Glutamatergic neuron (in vitro differentiated cells): ENCODE data around the gene AGAP1. TPM values are rescaled to one million over a fixed set of nuclear protein-coding genes. Genes with fewer than 3 reads are reported as not detected.

ENCODE experiments used
- DNase-seq: peaks from one replicate; pipeline ENCODE4 v3.0.0; 2022
- H3K27ac Mint-ChIP-seq: one replicate; pipeline ENCODE4 v1.8.0; 2020; ENCODE audit warnings: mild to moderate bottlenecking, mixed read lengths, inconsistent platforms; ENCODE audit not compliant: unreplicated experiment
- H3K27me3 Mint-ChIP-seq: one replicate; pipeline ENCODE4 v1.8.0; 2020; ENCODE audit warnings: mild to moderate bottlenecking, moderate library complexity, mixed read lengths, inconsistent platforms; ENCODE audit not compliant: unreplicated experiment
- H3K36me3 Mint-ChIP-seq: one replicate; pipeline ENCODE4 v1.8.0; 2020; ENCODE audit warnings: mild to moderate bottlenecking, mixed read lengths, inconsistent platforms; ENCODE audit not compliant: unreplicated experiment
- H3K4me1 Mint-ChIP-seq: one replicate; pipeline ENCODE4 v1.8.0; 2020; ENCODE audit warnings: mild to moderate bottlenecking, low read depth, mixed read lengths, inconsistent platforms; ENCODE audit not compliant: unreplicated experiment
- H3K4me3 Mint-ChIP-seq: one replicate; pipeline ENCODE4 v1.8.0; 2020; ENCODE audit warnings: mild to moderate bottlenecking, mixed read lengths, inconsistent platforms; ENCODE audit not compliant: unreplicated experiment
- H3K9me3 Mint-ChIP-seq: one replicate; pipeline ENCODE4 v1.8.0; 2020; ENCODE audit warnings: mild to moderate bottlenecking, moderate library complexity, mixed read lengths, inconsistent platforms; ENCODE audit not compliant: unreplicated experiment
- total RNA-seq: library from RNA; stranded (reverse); fragmentation: NEBNext Ultra II Directional; extraction: Animal tissue kit (Norgen Biotek cat#: 25700); gene quantifications from one replicate; pipeline ENCODE4 v1.2.1, GENCODE V29; 2021; ENCODE audit not compliant: unreplicated experiment
- TF ChIP-seq, protein P1 (sequence below): fragments of 200-600 bp; sonication (generic); IDR thresholded peaks from one replicate; pipeline ENCODE4 v1.5.0; 2021; ENCODE audit not compliant: partially characterized antibody, unreplicated experiment

The AGAP1 gene
- total RNA-seq, 1 donor from 2014 or later: 153 TPM

DNA sequence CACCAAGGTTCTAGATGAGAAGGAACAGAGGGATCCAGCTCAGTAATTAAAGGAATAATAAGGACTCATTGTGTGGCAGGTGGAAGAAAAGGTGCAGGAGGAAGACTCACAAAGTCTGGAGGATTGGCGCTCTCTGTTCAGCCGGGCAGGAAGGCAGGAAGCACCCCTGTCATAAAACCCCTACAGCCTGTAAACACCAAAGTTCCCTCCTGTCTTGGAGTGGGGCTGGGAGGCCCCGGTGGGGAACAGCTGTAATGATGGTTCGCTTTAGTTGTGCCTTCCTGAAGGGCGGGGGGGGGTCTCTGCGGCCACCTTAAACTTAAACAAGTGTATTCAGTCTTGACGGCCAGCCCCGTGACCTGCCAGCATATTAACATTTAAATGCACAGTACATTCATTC lies 590.1 kb downstream of the AGAP1 start:
- TF ChIP-seq, protein P1, sequence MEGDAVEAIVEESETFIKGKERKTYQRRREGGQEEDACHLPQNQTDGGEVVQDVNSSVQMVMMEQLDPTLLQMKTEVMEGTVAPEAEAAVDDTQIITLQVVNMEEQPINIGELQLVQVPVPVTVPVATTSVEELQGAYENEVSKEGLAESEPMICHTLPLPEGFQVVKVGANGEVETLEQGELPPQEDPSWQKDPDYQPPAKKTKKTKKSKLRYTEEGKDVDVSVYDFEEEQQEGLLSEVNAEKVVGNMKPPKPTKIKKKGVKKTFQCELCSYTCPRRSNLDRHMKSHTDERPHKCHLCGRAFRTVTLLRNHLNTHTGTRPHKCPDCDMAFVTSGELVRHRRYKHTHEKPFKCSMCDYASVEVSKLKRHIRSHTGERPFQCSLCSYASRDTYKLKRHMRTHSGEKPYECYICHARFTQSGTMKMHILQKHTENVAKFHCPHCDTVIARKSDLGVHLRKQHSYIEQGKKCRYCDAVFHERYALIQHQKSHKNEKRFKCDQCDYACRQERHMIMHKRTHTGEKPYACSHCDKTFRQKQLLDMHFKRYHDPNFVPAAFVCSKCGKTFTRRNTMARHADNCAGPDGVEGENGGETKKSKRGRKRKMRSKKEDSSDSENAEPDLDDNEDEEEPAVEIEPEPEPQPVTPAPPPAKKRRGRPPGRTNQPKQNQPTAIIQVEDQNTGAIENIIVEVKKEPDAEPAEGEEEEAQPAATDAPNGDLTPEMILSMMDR: no peak
- Mint-ChIP-seq H3K4me3 (no peak overlapping the region), H3K36me3 (no peaks in the 10 kb centered on the region), H3K9me3 (peaks cover 8% of the 10 kb centered on the region), H3K4me1 (peaks cover 23% of the 10 kb centered on the region), H3K27ac (no peak overlapping the region), H3K27me3 (peaks cover 2% of the 10 kb centered on the region)
- no peak for DNase-seq

DNA sequence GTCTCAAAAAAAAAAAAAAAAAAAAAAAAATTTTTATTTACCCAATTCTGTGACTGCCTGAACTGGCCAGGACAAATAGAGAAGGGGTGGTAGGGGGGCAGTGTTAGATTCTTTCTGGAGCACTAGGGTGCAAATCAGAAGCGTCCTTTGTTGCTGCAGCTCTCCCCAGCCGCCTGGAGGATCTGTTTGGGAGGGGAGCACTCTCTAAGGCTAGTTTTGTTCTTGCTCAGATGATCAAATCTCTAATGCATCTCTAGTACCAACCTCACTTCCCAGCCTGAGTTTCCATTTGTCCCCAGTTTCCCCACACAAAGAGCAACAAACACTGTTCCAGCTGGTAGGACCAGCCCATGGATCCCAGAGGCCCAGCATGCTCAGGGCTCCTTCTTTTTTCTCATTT lies 591.4 kb downstream of the AGAP1 start:
- Mint-ChIP-seq H3K9me3 (peaks cover 3% of the 10 kb centered on the region), H3K36me3 (no peaks in the 10 kb centered on the region), H3K27ac (no peak overlapping the region), H3K4me3 (no peak overlapping the region), H3K4me1 (peaks cover 23% of the 10 kb centered on the region), H3K27me3 (peaks cover 2% of the 10 kb centered on the region)
- TF ChIP-seq, protein P1: no peak
- no peak for DNase-seq

DNA sequence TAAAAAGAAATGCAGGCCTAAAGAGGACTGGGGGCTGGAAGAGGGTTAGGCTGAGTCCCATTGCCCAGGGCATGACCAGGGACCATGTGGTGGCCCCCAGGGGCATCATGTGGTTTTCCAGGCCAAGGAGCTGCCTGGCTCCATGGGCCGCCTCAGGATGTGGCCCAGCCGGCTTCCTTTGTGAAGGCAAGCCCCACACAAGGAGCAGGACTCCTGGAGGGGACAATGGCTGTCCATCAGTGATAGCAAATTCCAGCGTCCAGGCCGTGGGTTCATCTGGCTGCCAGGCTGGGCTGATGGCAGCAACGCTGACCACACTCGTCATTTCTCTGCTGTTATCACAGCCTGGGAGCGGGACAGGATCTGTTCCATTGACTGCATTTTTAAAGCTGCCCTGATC lies 591.8 kb downstream of the AGAP1 start:
- H3K27me3 Mint-ChIP-seq: peaks cover 6% of the 10 kb centered on the region
- H3K27ac Mint-ChIP-seq: no peak overlapping the region
- peaks cover 23% of the 10 kb centered on the region for H3K4me1 Mint-ChIP-seq
- H3K36me3 Mint-ChIP-seq: no peaks in the 10 kb centered on the region
- peaks cover 5% of the 10 kb centered on the region for H3K9me3 Mint-ChIP-seq
- no peak for DNase-seq
- TF ChIP-seq, protein P1: no peak
- H3K4me3 Mint-ChIP-seq: no peak overlapping the region

DNA sequence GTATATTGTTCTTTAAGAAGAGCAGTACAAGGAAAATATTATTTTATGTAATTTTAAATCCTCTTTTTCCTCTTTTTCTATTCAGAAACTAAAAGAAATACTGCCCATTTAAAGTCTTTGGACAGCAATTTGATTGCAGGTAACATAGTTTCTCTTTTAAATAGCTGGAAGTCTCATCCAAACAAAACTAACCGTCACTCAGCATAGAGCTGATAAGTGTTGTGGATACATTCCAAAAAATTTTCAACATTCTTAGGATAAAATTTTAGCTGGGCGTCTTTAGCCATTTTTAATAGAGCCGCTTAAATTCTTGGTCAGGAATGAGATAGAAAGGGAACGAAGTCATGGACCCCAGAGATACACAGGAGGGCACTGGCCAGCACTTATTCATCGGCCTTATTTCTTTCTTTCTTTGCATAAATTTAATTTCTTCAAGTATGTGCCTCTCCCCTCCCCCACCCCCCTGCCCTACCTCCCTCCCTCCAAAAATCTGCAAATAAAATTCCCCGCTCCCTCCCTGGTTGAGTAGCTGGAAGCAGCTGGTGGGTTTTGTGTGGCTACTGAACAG lies 592.6 kb downstream of the AGAP1 start:
- Mint-ChIP-seq H3K9me3 (peaks cover 5% of the 10 kb centered on the region), H3K4me3 (no peak overlapping the region), H3K4me1 (peaks cover 23% of the 10 kb centered on the region)

DNA sequence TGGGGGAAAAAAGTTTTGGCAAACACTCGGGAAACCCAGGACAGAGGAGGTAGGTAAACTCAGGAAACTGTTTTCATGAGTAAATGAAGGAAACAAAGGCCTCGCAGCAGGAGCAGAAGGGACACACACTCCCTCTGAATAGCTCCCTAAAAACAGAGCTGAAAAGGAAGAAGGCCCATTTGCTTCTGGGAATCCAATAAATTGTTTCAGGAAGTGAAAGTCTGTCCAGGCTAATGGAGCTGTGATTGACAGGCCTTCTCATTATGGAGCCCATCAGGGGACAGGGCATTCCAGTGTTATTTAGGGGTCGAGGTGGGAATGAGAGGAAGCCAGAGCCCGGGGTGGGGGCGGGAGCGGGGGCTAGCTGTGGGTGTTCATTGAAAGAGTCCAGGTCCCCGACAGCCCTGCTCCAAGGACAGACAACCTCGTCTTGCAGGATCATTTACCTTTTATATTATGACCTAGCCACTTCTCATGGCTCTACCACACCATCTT lies 593.2 kb downstream of the AGAP1 start:
- Mint-ChIP-seq H3K36me3 (no peaks in the 10 kb centered on the region), H3K4me3 (no peak overlapping the region), H3K27ac (no peak overlapping the region), H3K4me1 (peaks cover 22% of the 10 kb centered on the region), H3K9me3 (peaks cover 8% of the 10 kb centered on the region), H3K27me3 (peaks cover 6% of the 10 kb centered on the region)
- no peak for DNase-seq
- TF ChIP-seq, protein P1: no peak

More for the DNA sequence above, 592.6 kb downstream of the AGAP1 start:
- Mint-ChIP-seq H3K27me3 (peaks cover 6% of the 10 kb centered on the region), H3K36me3 (no peaks in the 10 kb centered on the region), H3K27ac (no peak overlapping the region)
- no peak for DNase-seq
- TF ChIP-seq, protein P1: no peak
